Measurements from ENCODE around the gene GALNT10.
"Not testable (repeated sequence)": the region's sequence is repeated elsewhere in the genome, so short reads cannot be mapped to it uniquely, and the experiment has no call there.

Gene GALNT10, protein sequence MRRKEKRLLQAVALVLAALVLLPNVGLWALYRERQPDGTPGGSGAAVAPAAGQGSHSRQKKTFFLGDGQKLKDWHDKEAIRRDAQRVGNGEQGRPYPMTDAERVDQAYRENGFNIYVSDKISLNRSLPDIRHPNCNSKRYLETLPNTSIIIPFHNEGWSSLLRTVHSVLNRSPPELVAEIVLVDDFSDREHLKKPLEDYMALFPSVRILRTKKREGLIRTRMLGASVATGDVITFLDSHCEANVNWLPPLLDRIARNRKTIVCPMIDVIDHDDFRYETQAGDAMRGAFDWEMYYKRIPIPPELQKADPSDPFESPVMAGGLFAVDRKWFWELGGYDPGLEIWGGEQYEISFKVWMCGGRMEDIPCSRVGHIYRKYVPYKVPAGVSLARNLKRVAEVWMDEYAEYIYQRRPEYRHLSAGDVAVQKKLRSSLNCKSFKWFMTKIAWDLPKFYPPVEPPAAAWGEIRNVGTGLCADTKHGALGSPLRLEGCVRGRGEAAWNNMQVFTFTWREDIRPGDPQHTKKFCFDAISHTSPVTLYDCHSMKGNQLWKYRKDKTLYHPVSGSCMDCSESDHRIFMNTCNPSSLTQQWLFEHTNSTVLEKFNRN

DNA sequence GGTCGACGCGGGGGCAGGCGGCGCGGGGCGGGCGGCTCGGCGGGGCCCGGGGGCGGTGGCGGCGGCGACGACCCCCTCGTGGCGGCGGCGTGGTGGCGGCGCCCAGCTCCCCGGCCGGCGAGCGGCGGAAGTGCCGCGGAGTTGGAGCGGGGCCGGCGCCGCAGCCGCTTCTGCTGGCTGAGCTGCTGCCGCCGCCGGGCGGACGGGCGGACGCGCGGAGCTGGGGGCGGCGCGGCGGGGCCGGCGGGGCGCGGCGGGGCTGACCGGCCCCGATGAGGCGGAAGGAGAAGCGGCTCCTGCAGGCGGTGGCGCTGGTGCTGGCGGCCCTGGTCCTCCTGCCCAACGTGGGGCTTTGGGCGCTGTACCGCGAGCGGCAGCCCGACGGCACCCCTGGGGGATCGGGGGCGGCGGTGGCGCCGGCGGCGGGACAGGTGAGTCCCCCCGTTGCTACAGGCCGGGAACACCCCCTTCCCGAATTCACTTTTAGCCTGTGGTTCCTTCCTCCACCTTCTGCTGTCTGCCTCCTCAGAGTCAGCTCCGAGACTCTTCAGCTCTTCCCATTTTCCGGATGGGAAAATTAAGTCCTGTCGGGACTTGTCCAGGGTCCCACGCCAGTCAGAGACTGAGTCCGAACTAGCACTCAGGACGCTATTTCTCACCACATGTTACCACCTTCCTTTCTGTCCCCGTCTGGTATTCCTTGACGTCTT is at the start of gene GALNT10:
Gene GALNT10 (plus strand): TSS at position 139 of the 710 bp plus-strand sequence. CDS start 134 bp downstream, at position 273.
- DNase-seq, result peak; percentile 64

DNA sequence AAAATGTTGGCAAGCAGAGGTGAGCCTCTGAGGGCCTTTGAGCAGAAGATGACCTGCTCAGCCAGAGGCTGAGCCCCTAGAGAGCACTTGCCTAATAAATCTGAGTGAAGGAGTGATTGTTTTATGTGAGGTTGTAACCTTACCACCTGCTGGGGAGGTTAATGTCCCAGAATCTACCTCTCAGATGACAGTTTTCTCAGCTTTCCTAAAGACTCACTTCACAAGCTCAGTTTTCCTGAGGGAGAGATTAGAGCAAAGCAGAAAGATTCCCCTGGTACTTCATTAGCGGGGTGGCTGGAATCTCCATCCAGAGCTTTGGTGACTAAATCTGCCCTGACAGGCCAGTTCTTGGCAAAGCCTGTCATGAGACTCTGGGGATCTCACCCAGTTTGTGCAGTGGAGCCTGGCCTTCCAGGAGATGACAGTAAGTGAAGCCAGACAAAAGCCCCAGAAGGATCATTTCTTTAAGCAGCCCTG is 48.8 kb upstream of the GALNT10 start:
- no peak for DNase-seq

DNA sequence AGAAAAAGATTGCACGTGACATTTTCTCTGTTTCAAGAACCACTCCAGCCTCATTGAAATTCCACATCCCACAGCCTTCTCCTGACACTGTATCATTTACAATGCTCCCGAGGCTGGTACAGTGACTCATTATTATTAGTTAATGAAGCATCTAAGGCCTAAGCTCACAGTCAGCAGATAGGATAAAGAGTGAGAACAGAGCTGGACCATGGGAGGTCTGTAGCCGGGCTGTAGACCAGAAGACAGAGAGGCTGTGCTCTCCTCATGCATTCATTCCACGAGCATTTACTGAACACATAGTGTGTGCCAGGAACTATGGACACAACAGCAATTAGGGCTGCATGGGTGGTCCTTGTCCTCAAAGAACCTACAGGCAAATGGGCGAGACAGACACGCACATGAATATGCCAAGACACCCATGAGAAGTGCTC is 47.3 kb upstream of the GALNT10 start:
- DNase-seq, result no peak

DNA sequence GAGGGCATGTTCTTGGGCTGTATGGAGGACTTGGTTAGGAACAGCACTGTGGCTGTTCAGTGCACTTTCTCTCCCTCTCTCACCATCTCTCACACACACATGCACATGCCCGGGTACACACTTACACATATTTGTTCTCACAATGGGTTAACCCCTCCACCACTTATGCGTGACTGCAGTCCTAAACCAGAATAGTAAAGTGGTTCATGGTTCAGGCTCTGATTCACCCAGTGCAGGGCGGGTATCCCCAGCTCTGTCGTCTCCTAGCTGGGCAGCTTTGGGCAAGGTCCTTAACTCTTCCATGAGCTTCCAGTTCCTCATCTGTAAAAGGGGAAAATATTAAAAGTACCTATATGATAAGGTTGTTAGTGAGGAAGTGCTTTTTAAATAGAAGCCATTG is 45.3 kb upstream of the GALNT10 start:
- DNase-seq, result no peak

DNA sequence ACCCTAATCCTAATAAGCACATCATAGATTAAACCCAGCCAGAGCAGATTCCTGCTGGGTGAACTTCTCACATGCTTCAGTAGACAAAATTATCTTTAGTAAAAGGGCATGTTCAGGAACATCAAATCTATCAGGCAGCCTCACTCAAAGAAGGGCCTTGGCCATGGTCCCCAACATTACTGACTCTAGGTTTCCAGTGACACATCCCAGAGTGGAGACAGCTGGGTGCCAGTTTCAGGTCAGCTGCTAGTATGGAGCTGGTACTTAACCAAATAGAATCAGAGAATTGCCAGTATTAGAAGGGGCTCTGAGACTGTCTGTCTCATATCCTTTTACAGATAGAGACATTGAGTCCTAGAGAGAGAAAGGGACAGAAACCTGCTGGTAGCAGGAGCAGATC is 44.1 kb upstream of the GALNT10 start:
- DNase-seq, result no peak

DNA sequence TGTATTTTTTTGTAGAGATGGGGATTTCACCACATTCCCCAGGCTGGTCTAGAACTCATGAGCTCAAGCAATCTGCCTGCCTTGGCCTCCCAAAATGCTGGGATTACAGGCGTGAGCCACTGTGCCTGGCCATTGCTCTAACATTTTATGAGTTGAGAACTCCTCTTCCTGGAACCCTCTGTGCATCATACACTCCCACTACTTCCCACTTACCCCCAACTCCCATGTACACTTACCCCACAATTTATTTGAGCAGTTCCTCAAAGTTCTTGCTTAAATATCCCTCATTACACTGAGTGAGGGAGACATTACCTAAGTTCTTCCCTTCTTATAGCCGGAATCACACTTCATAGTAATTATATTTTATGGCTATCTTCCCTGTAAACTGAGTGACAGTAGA is 42.9 kb upstream of the GALNT10 start:
- no peak for DNase-seq

DNA sequence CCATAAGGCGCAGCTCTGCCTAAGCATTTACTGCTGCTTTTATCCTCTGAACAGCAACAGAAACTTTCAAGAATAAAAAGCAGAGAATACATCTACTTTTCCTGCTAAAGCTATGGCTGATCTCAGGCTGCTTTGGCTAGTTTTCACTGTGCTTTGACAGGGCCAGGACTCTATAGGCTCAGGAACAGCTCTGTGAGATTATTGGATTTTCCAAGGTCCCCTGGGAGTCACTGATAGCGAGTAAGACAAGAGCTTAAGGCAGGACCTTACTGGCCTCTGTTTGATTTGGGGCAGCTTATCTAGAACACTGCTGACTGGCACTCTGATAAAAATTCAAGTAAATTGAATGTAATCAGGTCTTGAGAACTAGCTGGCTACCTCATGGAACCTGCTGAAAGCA is 40.1 kb upstream of the GALNT10 start:
- not testable (repeated sequence) for DNase-seq

DNA sequence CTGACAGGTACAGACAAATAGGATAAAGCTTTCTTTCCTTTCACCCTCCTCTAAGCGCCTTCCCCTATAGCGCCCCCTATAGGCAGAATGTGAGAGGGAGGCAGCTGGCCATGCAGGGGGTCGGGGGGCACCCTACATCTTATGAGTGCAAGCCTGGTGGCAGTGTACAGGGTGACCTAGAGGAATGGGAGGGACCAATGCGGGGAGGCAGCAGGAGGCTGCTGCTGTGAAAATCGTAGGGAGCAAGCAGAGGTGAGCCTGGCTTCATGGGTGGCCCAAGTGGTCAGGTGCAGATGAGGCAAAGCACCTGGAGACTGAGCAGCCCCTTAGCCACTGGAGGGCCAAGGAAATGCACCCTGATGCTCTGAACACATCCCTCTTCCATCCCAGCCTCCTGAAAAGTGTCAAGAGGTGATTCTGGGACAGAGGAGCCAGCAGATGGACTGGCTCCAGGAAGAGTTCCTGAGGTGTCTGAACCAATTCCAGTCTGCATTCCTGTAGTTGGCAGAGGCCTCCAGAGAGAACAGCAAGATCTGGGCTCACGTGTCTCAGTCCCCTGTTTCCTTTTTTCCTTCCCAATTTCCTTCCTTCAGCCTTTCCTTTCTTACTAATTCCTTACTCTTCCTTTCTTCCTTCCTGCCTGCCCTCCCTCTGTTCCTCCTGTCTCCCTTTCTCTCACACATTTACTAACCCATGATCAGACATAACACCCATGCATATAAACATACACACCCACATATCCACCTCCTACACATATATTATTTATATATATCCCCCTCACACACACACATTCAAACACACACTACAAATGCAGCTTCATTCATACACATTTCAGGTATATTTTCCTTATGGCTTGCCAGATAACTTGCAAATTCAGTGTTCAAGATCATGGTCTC is 32.8 kb upstream of the GALNT10 start:
- no peak for DNase-seq

DNA sequence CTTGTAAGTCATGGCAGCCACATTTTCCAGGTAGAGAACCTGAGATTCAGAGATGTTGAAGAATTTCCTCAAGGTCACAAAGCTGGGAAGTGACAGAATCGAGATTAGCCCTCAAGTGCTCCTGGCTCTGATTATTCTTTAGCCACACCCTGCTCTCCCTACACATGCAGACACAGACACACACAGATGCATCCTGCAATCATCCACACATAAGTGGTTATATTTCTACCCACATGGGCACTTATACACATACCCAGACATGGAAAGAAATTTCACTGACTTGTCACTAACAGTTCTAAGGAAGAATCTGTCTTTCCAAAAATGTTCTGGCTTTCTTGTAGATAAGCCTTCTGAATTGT is 32.2 kb upstream of the GALNT10 start:
- no peak for DNase-seq

DNA sequence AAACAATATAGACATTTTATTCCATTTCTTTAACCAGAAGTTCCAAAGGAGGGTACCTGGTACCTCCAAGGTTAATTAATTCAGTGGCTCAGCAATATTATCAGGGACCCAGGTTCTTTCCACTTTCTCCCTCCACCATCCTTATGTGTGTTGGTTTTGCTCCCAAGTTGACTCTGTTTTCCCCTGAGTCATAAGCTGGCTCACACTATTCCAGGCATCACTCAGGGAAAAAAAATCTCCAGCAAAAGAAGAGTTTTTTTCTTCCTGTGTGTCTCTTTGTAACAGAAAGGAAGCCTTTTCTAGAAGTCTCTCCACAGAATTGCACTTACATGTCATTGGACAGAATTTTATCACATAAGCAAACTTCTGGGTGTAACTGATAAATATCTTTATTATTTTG is 31.2 kb upstream of the GALNT10 start:
- no peak for DNase-seq

DNA sequence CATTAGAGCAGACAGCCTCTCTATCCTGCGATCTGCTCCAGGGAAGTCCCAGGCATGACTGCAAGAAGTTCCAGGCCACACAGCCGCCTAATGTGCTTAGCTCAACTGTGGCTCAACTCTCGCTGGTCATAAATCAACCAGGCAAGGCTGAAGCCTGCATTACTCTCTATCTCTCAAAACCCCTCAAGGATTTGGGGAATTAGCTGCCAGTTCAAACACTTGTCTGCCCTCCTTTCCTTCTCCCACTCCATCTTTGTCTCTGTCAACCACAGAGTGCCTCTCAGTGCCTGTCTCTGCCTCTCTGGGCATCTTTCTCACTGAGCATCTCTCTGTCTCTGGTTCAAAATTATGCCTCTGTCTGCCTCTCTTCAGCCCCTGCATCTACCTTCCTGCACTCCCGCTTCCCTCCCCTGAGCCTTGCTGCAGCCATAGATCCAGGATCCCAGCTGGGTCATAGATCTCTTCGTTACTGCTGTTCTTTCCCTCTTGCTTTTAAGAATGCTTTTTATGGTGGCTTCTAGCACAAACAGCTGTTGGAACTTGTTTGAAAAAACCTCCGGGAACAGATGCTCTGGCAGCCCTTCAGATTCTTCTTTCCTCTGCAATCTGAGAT is 27.9 kb upstream of the GALNT10 start:
- DNase-seq, result no peak

DNA sequence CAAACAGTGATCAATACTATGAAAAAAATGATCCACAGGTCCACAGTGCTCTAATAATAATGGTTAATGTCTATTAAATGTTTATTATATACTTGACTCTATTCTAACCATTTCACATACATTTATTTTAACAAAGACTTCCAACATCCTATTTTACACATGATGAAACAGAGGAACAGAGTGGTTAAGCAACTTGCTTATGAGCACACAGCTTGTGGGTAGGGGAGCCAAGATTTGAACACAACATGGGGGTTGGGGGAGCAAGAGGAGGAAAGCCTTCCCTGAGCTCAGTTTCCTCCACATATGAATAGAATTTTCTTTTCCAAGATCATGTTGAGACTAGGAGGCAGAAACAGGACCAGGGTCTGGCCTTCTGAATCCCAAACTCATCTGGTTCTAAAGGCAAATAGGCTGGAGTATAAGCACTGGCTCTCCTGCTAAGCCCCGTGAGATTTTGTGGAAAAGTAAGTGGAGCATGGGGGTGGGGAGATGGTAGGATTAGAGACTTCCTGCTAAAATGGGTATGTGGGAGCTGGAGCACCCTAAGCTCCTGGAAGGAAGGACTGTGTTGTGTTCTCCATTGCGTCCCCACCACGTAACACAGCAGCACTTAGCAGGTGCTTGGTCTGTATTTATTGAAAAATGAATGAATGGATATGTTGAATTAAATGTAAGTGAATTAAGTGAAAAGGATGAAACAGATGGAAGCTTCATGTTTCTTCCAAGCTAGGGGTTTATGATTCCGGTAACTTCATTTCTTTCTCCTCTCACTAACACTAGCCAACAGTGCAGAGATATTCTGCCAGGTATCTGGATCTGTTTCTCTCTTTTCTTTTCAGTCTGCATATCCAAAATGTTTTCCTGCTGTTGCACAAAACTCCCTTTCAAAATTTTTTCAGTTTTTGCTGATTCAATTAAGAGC is 26.9 kb upstream of the GALNT10 start:
- no peak for DNase-seq

DNA sequence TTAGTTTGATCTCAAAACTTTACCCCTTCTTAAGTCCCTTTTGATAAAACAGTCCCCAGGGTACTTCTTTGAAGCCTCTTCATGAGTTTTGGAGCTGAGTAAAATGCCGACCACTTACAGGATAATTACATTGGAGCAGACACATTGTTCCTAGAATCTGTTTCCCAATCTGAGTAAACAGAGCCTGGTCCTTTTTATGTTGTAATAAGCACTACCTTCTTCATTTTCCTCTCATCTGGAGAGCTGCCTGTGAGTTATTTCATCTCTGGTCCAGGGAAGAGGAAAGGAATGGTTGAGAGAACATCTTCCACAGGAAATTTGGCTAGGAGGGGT is 26.3 kb upstream of the GALNT10 start:
- DNase-seq, result no peak

DNA sequence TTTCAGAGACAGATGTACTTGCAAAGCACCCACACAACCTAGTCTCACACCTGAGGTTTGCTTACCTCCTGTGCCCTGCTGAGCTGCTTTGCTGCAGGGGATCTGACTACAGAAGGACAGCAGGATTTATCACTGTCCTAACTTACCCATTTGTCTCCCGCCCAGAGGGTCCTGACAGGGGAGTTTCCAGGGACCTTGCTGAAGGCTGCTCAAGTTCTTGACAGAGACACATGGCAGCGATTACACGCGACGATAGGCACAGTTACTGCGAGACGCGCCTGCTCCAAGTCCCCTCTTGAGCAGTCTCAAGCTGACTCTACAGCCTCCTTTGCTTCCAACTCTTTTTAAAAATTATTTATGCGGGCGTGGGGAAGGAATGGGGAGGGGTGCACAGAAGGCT is 24.6 kb upstream of the GALNT10 start:
- no peak for DNase-seq

DNA sequence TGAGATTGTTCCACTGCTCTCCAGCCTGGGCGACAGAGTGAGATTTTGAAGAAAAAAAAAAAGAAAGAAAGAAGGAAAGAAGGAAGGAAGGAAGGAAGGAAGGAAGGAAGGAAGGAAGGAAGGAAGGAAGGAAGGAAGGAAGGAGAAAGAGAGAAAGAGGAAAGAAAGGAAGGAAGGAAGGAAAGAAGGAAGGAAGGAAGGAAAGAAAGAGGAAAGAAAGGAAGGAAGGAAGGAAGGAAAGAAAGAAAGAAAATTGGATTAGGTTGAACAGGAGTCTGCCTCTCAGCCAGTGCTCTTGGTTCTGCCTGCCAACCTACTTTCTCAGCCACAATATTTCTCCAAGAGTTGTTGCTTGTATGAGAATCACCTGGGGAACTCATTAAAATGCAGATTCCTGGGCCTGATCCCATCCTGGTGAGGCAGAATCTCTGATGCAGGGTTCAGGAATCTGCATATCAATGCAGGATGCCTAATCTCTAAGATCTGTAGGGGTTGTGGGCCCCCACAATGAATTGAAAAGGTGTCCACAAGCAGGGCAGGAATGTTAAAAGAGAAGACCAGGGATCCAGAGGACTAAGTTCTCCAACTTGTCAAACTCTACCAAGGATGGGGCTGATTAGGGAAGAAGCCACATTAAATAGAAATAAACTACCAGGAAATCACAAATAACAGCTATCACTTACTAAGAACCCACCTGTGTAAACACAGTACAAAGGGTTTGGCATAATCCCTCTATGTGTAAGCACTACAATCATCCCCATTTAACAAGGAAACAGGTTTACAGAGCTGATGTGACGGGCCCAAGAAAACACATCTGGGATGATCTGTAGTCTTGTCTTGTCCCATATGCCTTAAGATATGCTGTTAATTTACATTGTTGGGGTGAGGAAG is 23.4 kb upstream of the GALNT10 start:
- no peak for DNase-seq

DNA sequence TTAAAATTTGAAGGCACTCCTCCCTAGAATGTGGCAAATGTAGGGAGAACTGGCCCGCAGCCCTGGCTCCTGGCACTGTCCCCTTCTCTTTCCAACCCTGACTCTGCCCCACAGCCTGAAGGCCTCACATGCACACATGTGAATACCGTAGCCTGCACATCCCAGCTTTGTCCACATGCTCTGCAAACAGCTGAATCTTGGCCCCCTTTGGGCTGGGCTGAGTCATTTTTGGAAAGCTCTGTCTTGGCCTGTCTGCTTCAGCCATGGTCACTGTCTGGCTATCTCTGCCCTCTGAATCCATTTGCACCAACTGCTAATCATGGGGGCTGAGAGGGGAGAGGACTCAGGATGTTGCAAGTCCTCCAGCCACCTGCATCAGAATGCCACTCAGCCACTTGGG is 22.1 kb upstream of the GALNT10 start:
- no peak for DNase-seq

DNA sequence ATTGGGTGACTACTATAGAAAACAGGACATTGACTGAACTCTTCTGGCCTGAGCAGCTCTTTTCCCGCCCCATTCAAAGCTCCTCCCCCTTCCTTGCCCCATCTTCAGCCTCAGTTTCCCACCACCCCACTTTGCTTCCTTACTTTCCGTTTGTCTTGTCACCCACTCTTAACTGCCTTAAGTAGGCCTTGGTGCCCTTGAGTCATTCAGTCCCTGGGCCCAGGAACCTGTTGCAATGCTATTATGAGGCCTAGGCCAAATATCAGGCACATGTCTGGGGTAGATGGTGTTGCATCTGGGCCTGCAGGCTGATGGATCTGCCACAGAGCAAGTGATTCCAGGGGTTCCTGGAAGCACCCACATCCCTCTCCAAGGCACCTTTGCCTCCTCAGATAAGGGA is 17.7 kb upstream of the GALNT10 start:
- DNase-seq, result no peak

DNA sequence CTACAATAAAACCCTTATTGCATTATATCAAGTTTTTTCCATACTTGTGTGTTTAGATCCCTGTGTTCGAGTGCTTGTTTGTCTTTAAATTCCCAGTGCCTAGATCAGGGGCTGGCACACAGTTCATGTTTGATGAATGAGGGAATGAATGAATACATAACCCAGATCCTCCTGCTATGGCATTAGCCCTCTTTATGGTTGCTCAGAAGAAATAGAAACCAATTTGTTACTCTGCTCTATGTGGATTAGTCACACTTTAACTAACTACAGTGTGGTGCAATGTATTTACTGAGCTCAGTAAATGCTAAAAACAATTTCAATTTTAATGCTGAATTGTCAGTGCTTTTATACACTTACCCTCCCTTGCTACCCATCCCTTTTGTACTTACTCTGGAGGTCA is 16.4 kb upstream of the GALNT10 start:
- DNase-seq, result no peak

DNA sequence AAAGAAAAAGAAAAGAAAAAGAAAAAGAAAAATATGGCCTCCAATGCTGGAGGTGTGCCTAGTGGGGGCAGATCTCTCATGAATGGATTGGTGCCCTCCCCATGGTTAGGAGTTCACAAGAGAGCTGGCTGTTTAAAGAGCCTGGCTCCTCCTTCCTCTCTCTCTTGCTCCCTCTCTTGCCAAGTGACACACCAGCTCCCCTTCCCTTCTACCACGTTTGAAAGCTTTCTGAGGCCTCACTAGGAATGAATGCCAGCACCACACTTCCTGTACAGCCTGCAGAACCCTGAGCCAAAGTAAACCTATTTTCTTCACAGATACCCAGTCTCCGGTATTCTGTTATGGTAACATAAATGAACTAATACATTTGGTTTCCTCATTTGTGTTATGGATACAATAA is 14.4 kb upstream of the GALNT10 start:
- no peak for DNase-seq

DNA sequence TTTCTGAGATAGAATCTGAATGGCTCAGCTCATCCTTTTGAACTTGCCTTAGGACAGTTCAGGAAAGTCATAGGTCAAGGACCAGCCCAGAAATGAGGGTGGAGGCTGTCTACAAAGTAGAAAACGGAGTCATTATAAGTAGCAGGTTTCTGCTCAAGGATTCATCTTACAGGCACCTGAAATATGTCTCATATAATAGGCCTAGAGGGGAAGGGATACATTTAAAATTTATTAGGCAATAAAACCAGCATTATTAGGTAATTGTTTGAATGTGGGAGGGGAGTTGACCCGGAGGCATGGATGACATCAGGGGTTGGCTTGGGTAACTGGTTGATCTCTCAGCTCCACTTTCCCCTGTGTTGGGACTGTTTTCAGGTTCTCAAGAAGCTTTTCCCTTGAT is 11.9 kb upstream of the GALNT10 start:
- no peak for DNase-seq

All from stimulated activated CD4-positive, alpha-beta T cell treated with anti-CD3 and anti-CD28 coated beads, Interleukin-12 subunit alpha, Interleukin-12 subunit beta, amount 100 ng/mL, for 4 hours (primary cell).